GM12878 (cell line): ENCODE data around the gene NAALADL2. TPM values are rescaled to one million over a fixed set of nuclear protein-coding genes. Genes with fewer than 3 reads are reported as not detected.

Source experiments
- ATAC-seq: fragments of 200-7000 bp; cut with Tn5 transposase; 3 replicates; pipeline ENCODE4 v1.9.1; 2020; ENCODE audit warnings: mild to moderate bottlenecking, moderate library complexity
- BruUV-seq: library from RNA; stranded (reverse); fragments of 400-500 nt; replicated peaks from 2 replicates; lab custom pipeline; 2021; lab: Mats Ljungman, UMichigan
- CTCF ChIA-PET: fragments of 300-600 bp; sonication (Branson Sonifier 250); formaldehyde crosslinking; extraction: SDS; loops from one replicate; lab custom pipeline; 2021; ENCODE audit warnings: inconsistent platforms; lab: Yijun Ruan, JAX
- POLR2A ChIA-PET: fragments of 350-600 bp; formaldehyde crosslinking; extraction: SDS; loops from one replicate; lab custom pipeline; 2021; ENCODE audit warnings: inconsistent platforms; lab: Charles Lee
- RAD21 ChIA-PET: fragments of 300-600 bp; sonication (Branson Sonifier 250); formaldehyde crosslinking; loops from one replicate; lab custom pipeline; 2023; ENCODE audit warnings: antibody characterized with exemption; ENCODE audit not compliant: unreplicated experiment; lab: Charles Lee
- SMC1A ChIA-PET: fragments of 300-600 bp; sonication (Branson Sonifier 250); formaldehyde crosslinking; loops from one replicate; lab custom pipeline; 2023; ENCODE audit not compliant: unreplicated experiment, uncharacterized antibody; lab: Charles Lee
- DNase-seq: peaks from one replicate; pipeline ENCODE4 v3.0.0-alpha.2; 2011; ENCODE audit warnings: low read depth, low spot score
- FAIRE-seq: peaks from 3 replicates; lab custom pipeline; 2011; peaks lifted over from hg19 to GRCh38; lab: Jason Lieb, UNC
- H2AFZ ChIP-seq: 2 replicates; pipeline ENCODE4 v1.6.0; 2011; ENCODE audit warnings: low read depth, low read length, control low read depth; ENCODE audit not compliant: control insufficient read depth
- H3K27ac ChIP-seq: 2 replicates; pipeline ENCODE4 v1.5.1; 2011; ENCODE audit warnings: control low read depth; ENCODE audit not compliant: control insufficient read depth, insufficient read depth
- H3K27me3 ChIP-seq, 2 experiments: replicated peaks in 1 of 2; 2 replicates each; pipeline versions ENCODE4 v1.6.0 to v1.6.1; 2011; ENCODE audit warnings: low read length in 1 of 2; ENCODE audit not compliant: control insufficient read depth in 2 of 2, insufficient read depth in 2 of 2
- H3K36me3 ChIP-seq, 2 experiments: 2 replicates each; pipeline ENCODE4 v1.5.1; 2011; ENCODE audit warnings: low read length in 1 of 2; ENCODE audit not compliant: control insufficient read depth in 2 of 2, insufficient read depth in 2 of 2
- H3K4me1 ChIP-seq: 2 replicates; pipeline ENCODE4 v1.6.1; 2011; ENCODE audit warnings: mild to moderate bottlenecking, low read length, moderate library complexity, mixed read lengths; ENCODE audit not compliant: control insufficient read depth, insufficient read depth
- H3K4me2 ChIP-seq: 2 replicates; pipeline ENCODE4 v1.6.0; 2011; ENCODE audit warnings: control low read depth; ENCODE audit not compliant: control insufficient read depth, insufficient read depth
- H3K4me3 ChIP-seq: fragments of 200-600 bp; sonication (generic); 2 replicates; pipeline ENCODE4 v1.5.1; 2016
- H3K79me2 ChIP-seq: 2 replicates; pipeline ENCODE4 v1.6.0; 2011; ENCODE audit warnings: low read length; ENCODE audit not compliant: control insufficient read depth, insufficient read depth
- H3K9ac ChIP-seq: 2 replicates; pipeline ENCODE4 v1.8.0; 2011; ENCODE audit warnings: low read length, control low read depth, mixed read lengths; ENCODE audit not compliant: control insufficient read depth, insufficient read depth
- H3K9me3 ChIP-seq: replicated peaks from 3 replicates; pipeline ENCODE4 v1.5.1; 2011; ENCODE audit warnings: mild to moderate bottlenecking, low read length; ENCODE audit not compliant: control insufficient read depth, insufficient read depth
- H4K20me1 ChIP-seq: 2 replicates; pipeline ENCODE4 v1.6.0; 2011; ENCODE audit not compliant: control insufficient read depth, insufficient read depth
- CHD1 ChIP-seq: IDR thresholded peaks from 2 replicates; pipeline ENCODE4 v1.6.1; 2012; ENCODE audit warnings: low read depth, low read length, improper control_type of control experiment
- WGBS: methylation state at CpG from one replicate; pipeline ENCODE4 v1.1.6; 2016; ENCODE audit warnings: low lambda C conversion rate; ENCODE audit not compliant: insufficient replicate concordance, insufficient coverage; ENCODE audit errors: missing lambda C conversion rate; 5-methylcytosine and 5-hydroxymethylcytosine counted together
- in situ Hi-C: fragments of 300-500 bp; cut with MboI; formaldehyde crosslinking; loops from 9 replicates; pipeline ENCODE4 v1.14.3; 2018; ENCODE audit warnings: mixed read lengths
- intact Hi-C: fragments of 100-400 bp; cut with micrococcal nuclease; formaldehyde crosslinking; loops from one replicate; pipeline ENCODE4 v1.14.2; 2022; ENCODE audit not compliant: unreplicated experiment
- polyA plus RNA-seq, 11 experiments: library from polyadenylated mRNA; depleted of rRNA in 4 of 11; unstranded in 6 of 11; stranded (reverse) in 5 of 11; fragments of >200 nt; fragmentation: Nextera tagmentation in 4 of 11; fragmentation: Illumina TruSeq in 1 of 11; extraction: Ambion mirVana in 4 of 11; extraction: Trizol in 1 of 11; gene quantifications; 1 replicate in 1 of 11; 2 replicates in 10 of 11; pipeline versions ENCODE4 v1.2.1 to v1.2.3, GENCODE V29; 2011 to 2016; ENCODE audit warnings: inconsistent platforms in 2 of 11, missing spikeins in 2 of 11, low read depth in 1 of 11
- total RNA-seq, 4 experiments: library from RNA; depleted of rRNA in 3 of 4; stranded (reverse); fragments of >200 nt in 3 of 4; fragmentation: Illumina TruSeq in 1 of 4; extraction: Trizol in 1 of 4; gene quantifications; 2 replicates each; pipeline versions ENCODE4 v1.2.1 to v1.2.3, GENCODE V29; 2013 to 2021
- TF ChIP-seq, protein P1 (sequence below): fragments of 450-650 bp; formaldehyde crosslinking; IDR thresholded peaks from 2 replicates; pipeline ENCODE4 v1.4.0; 2020; ENCODE audit warnings: mild to moderate bottlenecking, moderate library complexity

The NAALADL2 gene
- total and polyA plus RNA-seq, 10 of the 15 experiments (the other 5 are each of a cell fraction or from before 2014, with no cell fraction given): 0.06 to 10.8 (median 0.46) TPM

- 18% methylated on average over 3 of the region's 3 CpGs for WGBS
- Histone ChIP-seq H3K9me3 (no peaks in the 10 kb centered on the region; the same call in 2 of the 3 replicates), H3K27ac (no peak overlapping the region), H3K36me3 (no peaks in the 10 kb centered on the region), H3K4me1 (no peaks in the 10 kb centered on the region), H2AFZ (no peak overlapping the region), H3K27me3 (no peaks in the 10 kb centered on the region), H3K4me2 (no peak overlapping the region), H3K9ac (no peak overlapping the region), H3K79me2 (no peaks in the 10 kb centered on the region), H4K20me1 (no peaks in the 10 kb centered on the region), H3K4me3 (no peak overlapping the region)
- ChIA-PET POLR2A (no interaction called here), RAD21 (no interaction called here), SMC1A (interaction anchor here (1.7 to 3.2 kb wide), 2 partner anchors 15 to 153 kb away, joined by 4 to 11 read pairs; no protein-coding TSS in a partner anchor), CTCF (no interaction called here)
- no TSS peak for BruUV-seq
- in situ Hi-C loops: no loop called here
- no peak for ATAC-seq
- intact Hi-C loops: no loop called here
- no peak for FAIRE-seq
- no peak for TF ChIP-seq CHD1
- TF ChIP-seq, protein P1, sequence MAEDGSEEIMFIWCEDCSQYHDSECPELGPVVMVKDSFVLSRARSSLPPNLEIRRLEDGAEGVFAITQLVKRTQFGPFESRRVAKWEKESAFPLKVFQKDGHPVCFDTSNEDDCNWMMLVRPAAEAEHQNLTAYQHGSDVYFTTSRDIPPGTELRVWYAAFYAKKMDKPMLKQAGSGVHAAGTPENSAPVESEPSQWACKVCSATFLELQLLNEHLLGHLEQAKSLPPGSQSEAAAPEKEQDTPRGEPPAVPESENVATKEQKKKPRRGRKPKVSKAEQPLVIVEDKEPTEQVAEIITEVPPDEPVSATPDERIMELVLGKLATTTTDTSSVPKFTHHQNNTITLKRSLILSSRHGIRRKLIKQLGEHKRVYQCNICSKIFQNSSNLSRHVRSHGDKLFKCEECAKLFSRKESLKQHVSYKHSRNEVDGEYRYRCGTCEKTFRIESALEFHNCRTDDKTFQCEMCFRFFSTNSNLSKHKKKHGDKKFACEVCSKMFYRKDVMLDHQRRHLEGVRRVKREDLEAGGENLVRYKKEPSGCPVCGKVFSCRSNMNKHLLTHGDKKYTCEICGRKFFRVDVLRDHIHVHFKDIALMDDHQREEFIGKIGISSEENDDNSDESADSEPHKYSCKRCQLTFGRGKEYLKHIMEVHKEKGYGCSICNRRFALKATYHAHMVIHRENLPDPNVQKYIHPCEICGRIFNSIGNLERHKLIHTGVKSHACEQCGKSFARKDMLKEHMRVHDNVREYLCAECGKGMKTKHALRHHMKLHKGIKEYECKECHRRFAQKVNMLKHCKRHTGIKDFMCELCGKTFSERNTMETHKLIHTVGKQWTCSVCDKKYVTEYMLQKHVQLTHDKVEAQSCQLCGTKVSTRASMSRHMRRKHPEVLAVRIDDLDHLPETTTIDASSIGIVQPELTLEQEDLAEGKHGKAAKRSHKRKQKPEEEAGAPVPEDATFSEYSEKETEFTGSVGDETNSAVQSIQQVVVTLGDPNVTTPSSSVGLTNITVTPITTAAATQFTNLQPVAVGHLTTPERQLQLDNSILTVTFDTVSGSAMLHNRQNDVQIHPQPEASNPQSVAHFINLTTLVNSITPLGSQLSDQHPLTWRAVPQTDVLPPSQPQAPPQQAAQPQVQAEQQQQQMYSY (CRISPR knock-in tag): no peak
- DNase-seq: no peak
Observed at GRCh38 chr3:175511219-175511785, 652.2 kb downstream of the NAALADL2 start.
